Upper lobe of left lung (tissue), 6 donors: Measurements from ENCODE around the gene NUDCD3. TPM values are rescaled to one million over a fixed set of nuclear protein-coding genes. Genes with fewer than 3 reads are reported as not detected.

Experiments used
- ATAC-seq, 2 donors: fragments of 200-7000 bp; cut with Tn5 transposase; one replicate each; pipeline ENCODE4 v1.9.1; 2022; ENCODE audit warnings: mild to moderate bottlenecking in 2 of 2, moderate library complexity in 2 of 2; ENCODE audit not compliant: low FRiP score in 2 of 2
- DNase-seq, 2 donors: peaks; one replicate each; pipeline ENCODE4 v3.0.0-alpha.2; 2019 to 2020
- H3K27ac ChIP-seq, 4 donors: fragments of 200-600 bp; sonication (generic); one replicate each; pipeline ENCODE4 v1.5.1; 2016 to 2019
- H3K27me3 ChIP-seq, 4 donors: fragments of 200-600 bp; sonication (generic); one replicate each; pipeline ENCODE4 v1.5.1; 2017 to 2019
- H3K36me3 ChIP-seq, 4 donors: fragments of 200-600 bp; sonication (generic); one replicate each; pipeline ENCODE4 v1.5.1; 2016 to 2019
- H3K4me1 ChIP-seq, 4 donors: fragments of 200-600 bp; sonication (generic); one replicate each; pipeline ENCODE4 v1.5.1; 2018 to 2019
- H3K4me3 ChIP-seq, 4 donors: fragments of 200-600 bp; sonication (generic); one replicate each; pipeline ENCODE4 v1.5.1; 2017 to 2019; ENCODE audit warnings: mild to moderate bottlenecking in 2 of 4, moderate library complexity in 1 of 4
- H3K9me3 ChIP-seq, 4 donors: fragments of 200-600 bp; sonication (generic); one replicate each; pipeline ENCODE4 v1.5.1; 2018 to 2019
- CTCF ChIP-seq, 6 experiments: fragments of 450-650 bp in 4 of 6; fragments of 200-600 bp in 2 of 6; sonication (generic) in 2 of 6; IDR thresholded peaks; one replicate each; pipeline ENCODE4 v1.5.1; 2016 to 2019; ENCODE audit warnings: antibody characterized with exemption in 6 of 6
- EP300 ChIP-seq, 4 donors: sonication (generic); formaldehyde crosslinking; IDR thresholded peaks; one replicate each; pipeline ENCODE4 v1.5.1; 2017; ENCODE audit warnings: antibody characterized with exemption in 4 of 4, control low read depth in 2 of 4
- POLR2A ChIP-seq, 4 donors: fragments of 450-650 bp; IDR thresholded peaks; one replicate each; pipeline ENCODE4 v1.5.1; 2016 to 2017; ENCODE audit warnings: antibody characterized with exemption in 4 of 4, mild to moderate bottlenecking in 2 of 4
- POLR2AphosphoS5 ChIP-seq, 2 donors: sonication (generic); formaldehyde crosslinking; IDR thresholded peaks; one replicate each; pipeline ENCODE4 v1.5.1; 2017; ENCODE audit warnings: antibody characterized with exemption in 2 of 2
- WGBS, 2 donors: methylation state at CpG; one replicate each; pipeline ENCODE4 v1.1.5; 2017 to 2018; 5-methylcytosine and 5-hydroxymethylcytosine counted together
- total RNA-seq, 6 donors: library from RNA; depleted of rRNA in 4 of 6; stranded (reverse); fragments of >200 nt in 4 of 6; gene quantifications; one replicate each; pipeline versions ENCODE4 v1.1.0 to v1.2.1, GENCODE V29; 2016 to 2021
- donor health status: DM: no; HTN: no; CAD: no; lungs with moderate emphysema.
- donor health status: DM: no; HTN: yes; CAD: no; lungs with severe emphysema.

The NUDCD3 gene
- total RNA-seq, 6 donors from 2014 or later, result 48.5 to 104 (median 56.3) TPM

- H3K36me3 ChIP-seq, result peaks cover 23 to 97% (median 73%) of the 10 kb centered on the region in 4 donors
- 79 to 100% methylated on average over 2 of the region's 2 CpGs for WGBS, 2 donors
- H3K4me3 ChIP-seq, result no peak overlapping the region
- no peaks in the 10 kb centered on the region for H3K4me1 ChIP-seq
- H3K9me3 ChIP-seq, result no peaks in the 10 kb centered on the region
- no peak for ATAC-seq
- H3K27ac ChIP-seq, result no peak overlapping the region
- DNase-seq, result no peak
- no peaks in the 10 kb centered on the region for H3K27me3 ChIP-seq
- TF ChIP-seq CTCF (IDR thresholded peaks at IDR 0.05) (no peak), POLR2AphosphoS5 (IDR thresholded peaks at IDR 0.05) (no peak), EP300 (IDR thresholded peaks at IDR 0.05) (no peak), POLR2A (IDR thresholded peaks at IDR 0.05) (no peak)
Measured at GRCh38 chr7:44387389-44387788, 103.1 kb downstream of the NUDCD3 start.

- no peaks in the 10 kb centered on the region for H3K9me3 ChIP-seq
- H3K27me3 ChIP-seq, result no peaks in the 10 kb centered on the region
- no peak for ATAC-seq
- H3K36me3 ChIP-seq, result peaks cover 21 to 95% (median 69%) of the 10 kb centered on the region in 4 donors
- H3K4me3 ChIP-seq, result no peak overlapping the region
- whole genome bisulfite sequencing, 2 donors, result 87 to 88% methylated on average over 8 of the region's 8 CpGs
- no peaks in the 10 kb centered on the region for H3K4me1 ChIP-seq
- H3K27ac ChIP-seq, result no peak overlapping the region
- TF ChIP-seq EP300 (IDR thresholded peaks at IDR 0.05) (no peak), POLR2AphosphoS5 (IDR thresholded peaks at IDR 0.05) (no peak), CTCF (IDR thresholded peaks at IDR 0.05) (no peak), POLR2A (IDR thresholded peaks at IDR 0.05) (no peak)
- no peak for DNase-seq
Measured at GRCh38 chr7:44386139-44386913, 104.1 kb downstream of the NUDCD3 start.

- ATAC-seq (no peak), DNase-seq (no peak)
- Histone ChIP-seq H3K27me3 (no peaks in the 10 kb centered on the region), H3K9me3 (no peaks in the 10 kb centered on the region), H3K27ac (no peak overlapping the region), H3K4me3 (no peak overlapping the region), H3K4me1 (no peaks in the 10 kb centered on the region), H3K36me3 (peaks cover 14 to 90% (median 65%) of the 10 kb centered on the region in 4 donors)
- no peak for TF ChIP-seq POLR2AphosphoS5 (IDR thresholded peaks at IDR 0.05)
- no peak for TF ChIP-seq CTCF (IDR thresholded peaks at IDR 0.05)
- no peak for TF ChIP-seq POLR2A (IDR thresholded peaks at IDR 0.05)
- no peak for TF ChIP-seq EP300 (IDR thresholded peaks at IDR 0.05)
- WGBS, 2 donors, result 81 to 83% methylated on average over 13 of the region's 13 CpGs
Measured at GRCh38 chr7:44385434-44386138, 104.9 kb downstream of the NUDCD3 start.

- Histone ChIP-seq H3K27ac (no peak overlapping the region), H3K4me3 (no peak overlapping the region), H3K4me1 (no peaks in the 10 kb centered on the region), H3K36me3 (peaks cover 13 to 83% (median 58%) of the 10 kb centered on the region in 4 donors), H3K27me3 (no peaks in the 10 kb centered on the region), H3K9me3 (no peaks in the 10 kb centered on the region)
- 97 to 98% methylated on average over 8 to 17 of the region's 17 CpGs for WGBS, 2 donors
- TF ChIP-seq POLR2AphosphoS5 (IDR thresholded peaks at IDR 0.05), result no peak
- no peak for TF ChIP-seq POLR2A (IDR thresholded peaks at IDR 0.05)
- TF ChIP-seq CTCF (IDR thresholded peaks at IDR 0.05), result no peak
- no peak for TF ChIP-seq EP300 (IDR thresholded peaks at IDR 0.05)
- ATAC-seq (no peak), DNase-seq (no peak)
Measured at GRCh38 chr7:44384586-44385433, 105.6 kb downstream of the NUDCD3 start.
